ENCODE results near the gene VIM. TPM values are rescaled to one million over a fixed set of nuclear protein-coding genes. Genes with fewer than 3 reads are reported as not detected.

The VIM gene
- total and polyA plus RNA-seq, 2 of the 4 experiments (the other 2 are of a cell fraction) = 4,502 to 6,735 TPM

DNA sequence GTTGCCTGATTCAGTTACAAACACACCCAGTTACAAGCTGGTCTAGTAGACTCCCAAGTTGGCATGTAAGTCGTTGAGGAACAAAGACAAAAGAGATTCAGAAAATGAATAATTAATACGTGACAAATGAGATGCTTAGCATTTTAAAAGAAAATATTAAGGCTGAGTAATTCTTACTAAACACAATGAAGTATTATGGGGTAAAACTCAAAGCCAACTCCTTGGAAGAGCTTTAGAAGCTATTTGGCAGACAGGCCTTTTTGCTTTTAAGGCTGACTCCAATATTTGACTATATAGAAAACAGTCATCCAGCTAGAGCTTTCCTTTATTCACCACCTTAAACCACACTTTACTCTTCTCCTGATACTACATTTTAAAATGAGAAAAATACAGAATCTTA, 32.0 kb upstream of the VIM start:
- Histone ChIP-seq H3K14ac (replicated peaks; ENCODE audit: low read depth, low read length) (no peak overlapping the region), H4K8ac (ENCODE audit: low read depth in 2 of 2, low read length in 2 of 2) (no peak overlapping the region), H2BK15ac (ENCODE audit: low read depth, low read length) (no peak overlapping the region), H3K4ac (ENCODE audit: low read depth, low read length) (no peak overlapping the region), H3K27ac (ENCODE audit: insufficient read depth, low read length) (no peak overlapping the region), H3K79me1 (ENCODE audit: low read depth in 1 of 2, low read length in 2 of 2) (peaks cover 15 to 36% of the 10 kb centered on the region in 2 experiments), H3K9me1 (ENCODE audit: insufficient read depth, low read length) (0 out of 2 replicates have a peak, but pooled peaks cover 4% of the 10 kb centered on the region), H3K4me1 (ENCODE audit: control insufficient read depth, insufficient read depth, low read length) (peaks cover 4% of the 10 kb centered on the region; the same call in 1 of the 2 replicates), H3K4me3 (ENCODE audit: insufficient read depth, low read depth, low read length) (no peak overlapping the region), H3K4me2 (ENCODE audit: low read depth, low read length) (no peak overlapping the region), H3K23ac (ENCODE audit: low read depth, low read length) (no peak overlapping the region), H2BK20ac (ENCODE audit: low read depth, low read length) (no peak overlapping the region), H3K27me3 (ENCODE audit: control insufficient read depth, insufficient read depth, low read length) (no peaks in the 10 kb centered on the region), H4K91ac (ENCODE audit: insufficient read depth, low read depth, low read length) (no peak overlapping the region), H3K36me3 (ENCODE audit: control insufficient read depth, insufficient read depth, low read length) (no peaks in the 10 kb centered on the region), H3K18ac (ENCODE audit: low read depth, low read length) (no peak overlapping the region), H3K9ac (ENCODE audit: low read depth, low read length) (no peak overlapping the region), H2AK5ac (ENCODE audit: low read depth, low read length) (no peak overlapping the region), H2AK9ac (replicated peaks; ENCODE audit: low read depth, low read length, poor library complexity) (no peak overlapping the region), H2BK5ac (ENCODE audit: low read depth, low read length, poor library complexity, severe bottlenecking) (no peak overlapping the region), H2BK120ac (ENCODE audit: low read depth, low read length) (no peak overlapping the region), H4K20me1 (ENCODE audit: insufficient read depth, low read length) (no peaks in the 10 kb centered on the region), H3K9me3 (ENCODE audit: control insufficient read depth, insufficient read depth, low read length) (no peaks in the 10 kb centered on the region), H2AFZ (replicated peaks; ENCODE audit: low read length, poor library complexity) (no peak overlapping the region), H3K56ac (ENCODE audit: extremely low read depth, insufficient read depth, low read length) (no peak overlapping the region), H4K5ac (ENCODE audit: low read depth, low read length) (no peak overlapping the region)
- no TSS peak for BruUV-seq (replicated peaks)
- dilution Hi-C loops (cut with HindIII; ENCODE audit: low sequenced_read_pairs, unreplicated experiment) = no loop called here
- WGBS, 2 experiments (ENCODE audit: extremely low coverage in 2 of 2, insufficient read length in 1 of 2) = no CpG with 5 or more reads among the region's 2 CpGs
- no peak for ATAC-seq (ENCODE audit: low read depth)
- intact Hi-C loops (cut with micrococcal nuclease) = no loop called here
- ChIA-PET POLR2A (ENCODE audit: unreplicated experiment) (no interaction called here), CTCF (no interaction called here)
- in situ Hi-C loops (cut with MboI; ENCODE audit: low sequenced_read_pairs) = no loop called here
- DNase-seq = no peak
- TF ChIP-seq POLR2A (IDR thresholded peaks at IDR 0.05; ENCODE audit: low read depth, low read length) = no peak
- no peak for TF ChIP-seq RCOR1 (IDR thresholded peaks at IDR 0.05; ENCODE audit: insufficient replicate concordance, low read length)
- no peak for TF ChIP-seq BHLHE40 (IDR thresholded peaks at IDR 0.05; ENCODE audit: low read depth, low read length)
- TF ChIP-seq, protein P1, sequence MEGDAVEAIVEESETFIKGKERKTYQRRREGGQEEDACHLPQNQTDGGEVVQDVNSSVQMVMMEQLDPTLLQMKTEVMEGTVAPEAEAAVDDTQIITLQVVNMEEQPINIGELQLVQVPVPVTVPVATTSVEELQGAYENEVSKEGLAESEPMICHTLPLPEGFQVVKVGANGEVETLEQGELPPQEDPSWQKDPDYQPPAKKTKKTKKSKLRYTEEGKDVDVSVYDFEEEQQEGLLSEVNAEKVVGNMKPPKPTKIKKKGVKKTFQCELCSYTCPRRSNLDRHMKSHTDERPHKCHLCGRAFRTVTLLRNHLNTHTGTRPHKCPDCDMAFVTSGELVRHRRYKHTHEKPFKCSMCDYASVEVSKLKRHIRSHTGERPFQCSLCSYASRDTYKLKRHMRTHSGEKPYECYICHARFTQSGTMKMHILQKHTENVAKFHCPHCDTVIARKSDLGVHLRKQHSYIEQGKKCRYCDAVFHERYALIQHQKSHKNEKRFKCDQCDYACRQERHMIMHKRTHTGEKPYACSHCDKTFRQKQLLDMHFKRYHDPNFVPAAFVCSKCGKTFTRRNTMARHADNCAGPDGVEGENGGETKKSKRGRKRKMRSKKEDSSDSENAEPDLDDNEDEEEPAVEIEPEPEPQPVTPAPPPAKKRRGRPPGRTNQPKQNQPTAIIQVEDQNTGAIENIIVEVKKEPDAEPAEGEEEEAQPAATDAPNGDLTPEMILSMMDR (conservative IDR thresholded peaks at IDR 0.05; ENCODE audit: low read depth, low read length) = no peak
- TF ChIP-seq MXI1 (IDR thresholded peaks at IDR 0.05; ENCODE audit: borderline replicate concordance, low read depth, low read length) = no peak
- no peak for TF ChIP-seq RAD21 (IDR thresholded peaks at IDR 0.05; ENCODE audit: low read length)

Data from IMR-90 (cell line).